Urothelium cell line (cell line): ENCODE measurements around the gene SYNE1.
"Not testable (repeated sequence)": the region's sequence is repeated elsewhere in the genome, so short reads cannot be mapped to it uniquely, and the experiment has no call there.

Experiments used
- DNase-seq: peaks from one replicate; pipeline ENCODE4 v3.0.0; 2011; ENCODE audit warnings: low spot score, mixed read lengths
- FAIRE-seq: peaks from 2 replicates; lab custom pipeline; 2011; peaks lifted over from hg19 to GRCh38; lab: Jason Lieb, UNC

SYNE1 gene

GRCh38 chr6:152078804-152079203 is 558.4 kb downstream of the SYNE1 start:
- DNase-seq (no peak), FAIRE-seq (no peak)

GRCh38 chr6:152078001-152078400 is 559.2 kb downstream of the SYNE1 start:
- DNase-seq, result no peak
- no peak for FAIRE-seq

GRCh38 chr6:152076242-152076641 is 560.9 kb downstream of the SYNE1 start:
- not testable (repeated sequence) for DNase-seq, FAIRE-seq

GRCh38 chr6:152071843-152072242 is 565.3 kb downstream of the SYNE1 start:
- FAIRE-seq, result no peak
- DNase-seq, result no peak
